ENCODE measurements around the gene URB2. TPM values are rescaled to one million over a fixed set of nuclear protein-coding genes. Genes with fewer than 3 reads are reported as not detected.

URB2 gene
- total and polyA plus RNA-seq, 2 experiments from 2014 or later, result 7.6 to 44.3 TPM

DNA sequence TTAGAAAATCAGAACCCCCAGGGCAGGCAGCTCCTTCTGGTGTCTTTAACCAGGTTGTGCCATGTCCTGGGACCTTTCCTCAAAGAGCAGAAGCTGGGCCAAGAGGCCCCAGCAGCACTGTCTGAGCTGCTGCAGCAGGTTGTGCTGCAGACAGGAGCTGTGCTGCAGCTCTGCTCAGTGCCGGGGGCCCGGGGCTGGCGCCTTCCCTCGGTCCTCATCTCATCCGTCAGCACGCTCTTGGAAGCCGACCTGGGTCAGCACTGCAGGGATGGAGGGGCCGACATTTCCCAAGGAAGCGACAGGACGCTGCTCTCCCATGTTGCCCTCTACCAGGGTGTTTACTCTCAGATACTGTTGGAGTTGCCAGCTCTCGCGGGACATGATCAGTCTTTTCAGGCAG lies 11.7 kb downstream of the URB2 start (continued):
- TF ChIP-seq, protein P1, sequence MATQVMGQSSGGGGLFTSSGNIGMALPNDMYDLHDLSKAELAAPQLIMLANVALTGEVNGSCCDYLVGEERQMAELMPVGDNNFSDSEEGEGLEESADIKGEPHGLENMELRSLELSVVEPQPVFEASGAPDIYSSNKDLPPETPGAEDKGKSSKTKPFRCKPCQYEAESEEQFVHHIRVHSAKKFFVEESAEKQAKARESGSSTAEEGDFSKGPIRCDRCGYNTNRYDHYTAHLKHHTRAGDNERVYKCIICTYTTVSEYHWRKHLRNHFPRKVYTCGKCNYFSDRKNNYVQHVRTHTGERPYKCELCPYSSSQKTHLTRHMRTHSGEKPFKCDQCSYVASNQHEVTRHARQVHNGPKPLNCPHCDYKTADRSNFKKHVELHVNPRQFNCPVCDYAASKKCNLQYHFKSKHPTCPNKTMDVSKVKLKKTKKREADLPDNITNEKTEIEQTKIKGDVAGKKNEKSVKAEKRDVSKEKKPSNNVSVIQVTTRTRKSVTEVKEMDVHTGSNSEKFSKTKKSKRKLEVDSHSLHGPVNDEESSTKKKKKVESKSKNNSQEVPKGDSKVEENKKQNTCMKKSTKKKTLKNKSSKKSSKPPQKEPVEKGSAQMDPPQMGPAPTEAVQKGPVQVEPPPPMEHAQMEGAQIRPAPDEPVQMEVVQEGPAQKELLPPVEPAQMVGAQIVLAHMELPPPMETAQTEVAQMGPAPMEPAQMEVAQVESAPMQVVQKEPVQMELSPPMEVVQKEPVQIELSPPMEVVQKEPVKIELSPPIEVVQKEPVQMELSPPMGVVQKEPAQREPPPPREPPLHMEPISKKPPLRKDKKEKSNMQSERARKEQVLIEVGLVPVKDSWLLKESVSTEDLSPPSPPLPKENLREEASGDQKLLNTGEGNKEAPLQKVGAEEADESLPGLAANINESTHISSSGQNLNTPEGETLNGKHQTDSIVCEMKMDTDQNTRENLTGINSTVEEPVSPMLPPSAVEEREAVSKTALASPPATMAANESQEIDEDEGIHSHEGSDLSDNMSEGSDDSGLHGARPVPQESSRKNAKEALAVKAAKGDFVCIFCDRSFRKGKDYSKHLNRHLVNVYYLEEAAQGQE (IDR thresholded peaks at IDR 0.05; ENCODE audit: unreplicated experiment), result no peak

DNA sequence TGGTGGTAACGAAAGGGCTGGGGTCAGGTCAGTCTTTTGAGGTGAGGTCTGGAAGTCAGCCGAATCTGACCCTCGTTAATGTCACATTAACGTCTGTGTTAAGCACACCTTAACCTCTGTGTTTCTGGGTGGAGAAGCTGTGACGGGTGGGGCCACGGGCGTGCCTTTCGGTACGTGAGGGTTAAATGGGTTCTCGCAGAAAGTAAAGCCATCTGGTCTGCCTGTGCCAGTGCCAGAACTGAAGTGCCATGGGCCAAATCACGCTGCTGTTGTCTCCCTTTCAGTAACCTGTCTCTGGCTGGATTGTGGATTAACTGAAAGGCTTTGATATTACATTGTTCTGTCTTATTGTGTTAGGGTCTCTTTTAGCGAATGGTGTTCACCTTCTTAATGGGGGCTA lies 14.4 kb downstream of the URB2 start:
- Mint-ChIP-seq H3K4me1 (no peaks in the 10 kb centered on the region), H3K36me3 (ENCODE audit: low read depth) (peaks cover 71% of the 10 kb centered on the region), H3K27ac (no peak overlapping the region), H3K4me3 (no peak overlapping the region), H3K27me3 (ENCODE audit: insufficient read depth, low read depth, poor library complexity) (peaks cover 1% of the 10 kb centered on the region), H3K9me3 (no peaks in the 10 kb centered on the region)
- H3K27ac ChIP-seq (ENCODE audit: low read depth), result no peak overlapping the region
- no peak overlapping the region for H2AFZ ChIP-seq
- H3K9me2 ChIP-seq (ENCODE audit: insufficient read depth), result no peaks in the 10 kb centered on the region
- no peaks in the 10 kb centered on the region for H3K27me3 ChIP-seq (ENCODE audit: insufficient read depth)
- H3K4me1 ChIP-seq (ENCODE audit: insufficient read depth), result no peaks in the 10 kb centered on the region
- DNase-seq (ENCODE audit: low spot score) (no peak), ATAC-seq (no peak)
- peaks cover 32% of the 10 kb centered on the region for H3K36me3 ChIP-seq (ENCODE audit: insufficient read depth)
- no peak overlapping the region for H3K4me2 ChIP-seq
- H3F3A ChIP-seq (replicated peaks; ENCODE audit: low read depth), result no peaks in the 10 kb centered on the region
- H3K4me3 ChIP-seq, result no peak overlapping the region
- peaks cover 71% of the 10 kb centered on the region for H3K79me2 ChIP-seq (replicated peaks; ENCODE audit: insufficient read depth)
- H4K20me1 ChIP-seq (replicated peaks; ENCODE audit: insufficient read depth), result peaks cover 24% of the 10 kb centered on the region
- TF ChIP-seq, protein P2, sequence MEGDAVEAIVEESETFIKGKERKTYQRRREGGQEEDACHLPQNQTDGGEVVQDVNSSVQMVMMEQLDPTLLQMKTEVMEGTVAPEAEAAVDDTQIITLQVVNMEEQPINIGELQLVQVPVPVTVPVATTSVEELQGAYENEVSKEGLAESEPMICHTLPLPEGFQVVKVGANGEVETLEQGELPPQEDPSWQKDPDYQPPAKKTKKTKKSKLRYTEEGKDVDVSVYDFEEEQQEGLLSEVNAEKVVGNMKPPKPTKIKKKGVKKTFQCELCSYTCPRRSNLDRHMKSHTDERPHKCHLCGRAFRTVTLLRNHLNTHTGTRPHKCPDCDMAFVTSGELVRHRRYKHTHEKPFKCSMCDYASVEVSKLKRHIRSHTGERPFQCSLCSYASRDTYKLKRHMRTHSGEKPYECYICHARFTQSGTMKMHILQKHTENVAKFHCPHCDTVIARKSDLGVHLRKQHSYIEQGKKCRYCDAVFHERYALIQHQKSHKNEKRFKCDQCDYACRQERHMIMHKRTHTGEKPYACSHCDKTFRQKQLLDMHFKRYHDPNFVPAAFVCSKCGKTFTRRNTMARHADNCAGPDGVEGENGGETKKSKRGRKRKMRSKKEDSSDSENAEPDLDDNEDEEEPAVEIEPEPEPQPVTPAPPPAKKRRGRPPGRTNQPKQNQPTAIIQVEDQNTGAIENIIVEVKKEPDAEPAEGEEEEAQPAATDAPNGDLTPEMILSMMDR (conservative IDR thresholded peaks at IDR 0.05; ENCODE audit: low read depth in 2 of 2), result no peak
- no peak for TF ChIP-seq ZNF114 (CRISPR knock-in tag; IDR thresholded peaks at IDR 0.05)

DNA sequence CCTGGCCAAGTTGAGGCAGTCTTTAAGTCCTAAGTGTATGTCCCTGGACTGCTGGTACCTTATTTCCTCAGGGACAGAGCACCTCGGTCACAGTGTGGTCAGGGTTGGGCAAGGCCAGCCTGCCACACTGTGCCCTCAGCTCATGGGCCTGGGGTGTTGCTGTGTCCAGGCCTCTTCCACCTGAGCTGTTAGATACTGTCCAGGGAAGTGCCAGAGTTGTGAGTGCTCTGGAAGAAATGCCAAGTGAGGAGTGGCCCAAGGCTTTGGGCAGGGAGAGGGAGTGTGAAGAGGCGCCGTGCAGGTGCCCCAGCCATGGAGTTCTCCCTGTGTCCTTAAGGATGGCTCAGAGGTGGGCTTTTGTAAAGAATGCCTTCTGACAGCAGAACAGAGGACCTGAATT lies 15.3 kb downstream of the URB2 start:
- Histone ChIP-seq H3K36me3 (ENCODE audit: insufficient read depth) (peaks cover 27% of the 10 kb centered on the region), H4K20me1 (replicated peaks; ENCODE audit: insufficient read depth) (peaks cover 24% of the 10 kb centered on the region), H3K27ac (ENCODE audit: low read depth) (no peak overlapping the region), H3K27me3 (ENCODE audit: insufficient read depth) (no peaks in the 10 kb centered on the region), H3K4me2 (no peak overlapping the region), H3F3A (replicated peaks; ENCODE audit: low read depth) (no peaks in the 10 kb centered on the region), H3K4me1 (ENCODE audit: insufficient read depth) (no peaks in the 10 kb centered on the region), H3K4me3 (no peak overlapping the region), H3K79me2 (replicated peaks; ENCODE audit: insufficient read depth) (peaks cover 67% of the 10 kb centered on the region), H3K9me2 (ENCODE audit: insufficient read depth) (no peaks in the 10 kb centered on the region), H2AFZ (no peak overlapping the region)
- Mint-ChIP-seq H3K4me1 (no peaks in the 10 kb centered on the region), H3K27ac (no peak overlapping the region), H3K4me3 (no peak overlapping the region), H3K36me3 (ENCODE audit: low read depth) (peaks cover 71% of the 10 kb centered on the region), H3K9me3 (no peaks in the 10 kb centered on the region), H3K27me3 (ENCODE audit: insufficient read depth, low read depth, poor library complexity) (peaks cover 3% of the 10 kb centered on the region)
- no peak for DNase-seq (ENCODE audit: low spot score)
- no peak for ATAC-seq
- TF ChIP-seq, protein P1 (IDR thresholded peaks at IDR 0.05; ENCODE audit: unreplicated experiment), result no peak
- no peak for TF ChIP-seq POLR2AphosphoS5 (IDR thresholded peaks at IDR 0.05; ENCODE audit: low read depth)
- TF ChIP-seq, protein P2 (conservative IDR thresholded peaks at IDR 0.05; ENCODE audit: low read depth in 2 of 2), result no peak
- TF ChIP-seq, protein P3, sequence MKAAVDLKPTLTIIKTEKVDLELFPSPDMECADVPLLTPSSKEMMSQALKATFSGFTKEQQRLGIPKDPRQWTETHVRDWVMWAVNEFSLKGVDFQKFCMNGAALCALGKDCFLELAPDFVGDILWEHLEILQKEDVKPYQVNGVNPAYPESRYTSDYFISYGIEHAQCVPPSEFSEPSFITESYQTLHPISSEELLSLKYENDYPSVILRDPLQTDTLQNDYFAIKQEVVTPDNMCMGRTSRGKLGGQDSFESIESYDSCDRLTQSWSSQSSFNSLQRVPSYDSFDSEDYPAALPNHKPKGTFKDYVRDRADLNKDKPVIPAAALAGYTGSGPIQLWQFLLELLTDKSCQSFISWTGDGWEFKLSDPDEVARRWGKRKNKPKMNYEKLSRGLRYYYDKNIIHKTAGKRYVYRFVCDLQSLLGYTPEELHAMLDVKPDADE (IDR thresholded peaks at IDR 0.05), result no peak
- TF ChIP-seq CREB1 (CRISPR knock-in tag; IDR thresholded peaks at IDR 0.05; ENCODE audit: low read depth), result no peak
- no peak for TF ChIP-seq EZH2 (IDR thresholded peaks at IDR 0.05; ENCODE audit: low read depth, unreplicated experiment)
- no peak for TF ChIP-seq NANOG (IDR thresholded peaks at IDR 0.05; ENCODE audit: borderline replicate concordance)
